HepG2 (cell line): ENCODE results near the gene ZNF563. TPM values are rescaled to one million over a fixed set of nuclear protein-coding genes. Genes with fewer than 3 reads are reported as not detected.
A peak's percentile ranks its signal among the peaks of the same experiment; 100 is the strongest.

ENCODE experiments used
- E2F2 ChIP-seq: sonication (generic); formaldehyde crosslinking; IDR thresholded peaks from 2 replicates; pipeline ENCODE4 v1.4.0; 2020; ENCODE audit warnings: missing genetic modification reagents, borderline replicate concordance
- ETV5 ChIP-seq: IDR thresholded peaks from 2 replicates; pipeline ENCODE4 v1.6.1; 2018; ENCODE audit warnings: missing biosample characterization, missing genetic modification reagents, inconsistent platforms, borderline replicate concordance
- HINFP ChIP-seq: sonication (generic); formaldehyde crosslinking; IDR thresholded peaks from 2 replicates; pipeline ENCODE4 v1.4.0; 2020; ENCODE audit warnings: low read depth, mild to moderate bottlenecking, missing genetic modification reagents
- HOXA3 ChIP-seq: sonication (generic); formaldehyde crosslinking; IDR thresholded peaks from 2 replicates; pipeline ENCODE4 v1.5.0; 2020; ENCODE audit warnings: missing genetic modification reagents
- IRF2 ChIP-seq: IDR thresholded peaks from 2 replicates; pipeline ENCODE4 v1.6.1; 2018; ENCODE audit warnings: missing genetic modification reagents, missing compliant biosample characterization
- MIER2 ChIP-seq: IDR thresholded peaks from 2 replicates; pipeline ENCODE4 v1.6.1; 2016; ENCODE audit warnings: missing biosample characterization, missing genetic modification reagents
- MTA3 ChIP-seq: sonication (generic); formaldehyde crosslinking; IDR thresholded peaks from 2 replicates; pipeline ENCODE4 v1.4.0; 2020; ENCODE audit warnings: missing genetic modification reagents
- MXI1 ChIP-seq: IDR thresholded peaks from 3 replicates; pipeline ENCODE4 v1.6.1; 2012; ENCODE audit warnings: low read depth, low read length, inconsistent platforms, borderline replicate concordance
- PAF1 ChIP-seq: IDR thresholded peaks from 2 replicates; pipeline ENCODE4 v1.6.1; 2016; ENCODE audit warnings: missing genetic modification reagents, missing compliant biosample characterization
- PHF21A ChIP-seq: sonication (generic); formaldehyde crosslinking; IDR thresholded peaks from 2 replicates; pipeline ENCODE4 v1.5.0; 2020; ENCODE audit warnings: mild to moderate bottlenecking, missing genetic modification reagents
- SAFB2 ChIP-seq: sonication (generic); formaldehyde crosslinking; IDR thresholded peaks from 2 replicates; pipeline ENCODE4 v1.5.1; 2020; ENCODE audit warnings: missing genetic modification reagents, low read depth, mild to moderate bottlenecking, borderline replicate concordance
- SALL1 ChIP-seq: sonication (generic); formaldehyde crosslinking; IDR thresholded peaks from 2 replicates; pipeline ENCODE4 v1.8.0; 2022; ENCODE audit warnings: mild to moderate bottlenecking, missing genetic modification reagents
- SKIL ChIP-seq: sonication (generic); formaldehyde crosslinking; IDR thresholded peaks from 2 replicates; pipeline ENCODE4 v1.8.0; 2022; ENCODE audit warnings: missing genetic modification reagents, mild to moderate bottlenecking, moderate library complexity, borderline replicate concordance
- TBL1XR1 ChIP-seq: fragments of 150-350 bp; IDR thresholded peaks from 2 replicates; pipeline ENCODE4 v1.6.1; 2014; ENCODE audit warnings: borderline replicate concordance, low read length; ENCODE audit not compliant: partially characterized antibody
- ZBTB20 ChIP-seq: sonication (generic); formaldehyde crosslinking; IDR thresholded peaks from 2 replicates; pipeline ENCODE4 v1.8.1; 2023; ENCODE audit warnings: missing genetic modification reagents, low read depth, mild to moderate bottlenecking, borderline replicate concordance
- ZC3H4 ChIP-seq: sonication (generic); formaldehyde crosslinking; IDR thresholded peaks from 2 replicates; pipeline ENCODE4 v1.4.0; 2020; ENCODE audit warnings: missing genetic modification reagents, borderline replicate concordance
- ZNF280B ChIP-seq: sonication (generic); formaldehyde crosslinking; IDR thresholded peaks from 2 replicates; pipeline ENCODE4 v1.5.0; 2020; ENCODE audit warnings: missing genetic modification reagents, mild to moderate bottlenecking, borderline replicate concordance
- ZNF292 ChIP-seq: sonication (generic); formaldehyde crosslinking; IDR thresholded peaks from 2 replicates; pipeline ENCODE4 v1.8.1; 2022; ENCODE audit warnings: mild to moderate bottlenecking, low read depth, missing genetic modification reagents, borderline replicate concordance
- ZNF343 ChIP-seq: sonication (generic); formaldehyde crosslinking; IDR thresholded peaks from 2 replicates; pipeline ENCODE4 v1.4.0; 2020; ENCODE audit warnings: mild to moderate bottlenecking, missing genetic modification reagents
- polyA plus RNA-seq, 8 experiments: library from polyadenylated mRNA; depleted of rRNA in 3 of 8; stranded (reverse) in 7 of 8; unstranded in 1 of 8; fragments of >200 nt; fragmentation: Illumina TruSeq in 4 of 8; extraction: Trizol in 4 of 8; gene quantifications; 2 replicates each; pipeline versions ENCODE4 v1.2.1 to v1.2.3, GENCODE V29; 2011 to 2016; ENCODE audit warnings: low read depth in 4 of 8, missing spikeins in 1 of 8, mixed read lengths in 1 of 8; ENCODE audit not compliant: insufficient read depth in 1 of 8
- total RNA-seq, 5 experiments: library from RNA; depleted of rRNA; stranded (reverse); fragments of >200 nt; fragmentation: Illumina TruSeq; extraction: Trizol; gene quantifications; 2 replicates each; pipeline ENCODE4 v1.2.3, GENCODE V29; 2016; ENCODE audit warnings: low read depth in 1 of 5
- TF ChIP-seq, protein P1 (sequence below): sonication (generic); formaldehyde crosslinking; IDR thresholded peaks from 2 replicates; pipeline ENCODE4 v1.8.1; 2022; ENCODE audit warnings: mild to moderate bottlenecking, missing genetic modification reagents

The ZNF563 gene
- total and polyA plus RNA-seq, 2 of the 13 experiments (the other 11 are each of a cell fraction or from before 2014, with no cell fraction given): 7.5 to 19.5 TPM

DNA sequence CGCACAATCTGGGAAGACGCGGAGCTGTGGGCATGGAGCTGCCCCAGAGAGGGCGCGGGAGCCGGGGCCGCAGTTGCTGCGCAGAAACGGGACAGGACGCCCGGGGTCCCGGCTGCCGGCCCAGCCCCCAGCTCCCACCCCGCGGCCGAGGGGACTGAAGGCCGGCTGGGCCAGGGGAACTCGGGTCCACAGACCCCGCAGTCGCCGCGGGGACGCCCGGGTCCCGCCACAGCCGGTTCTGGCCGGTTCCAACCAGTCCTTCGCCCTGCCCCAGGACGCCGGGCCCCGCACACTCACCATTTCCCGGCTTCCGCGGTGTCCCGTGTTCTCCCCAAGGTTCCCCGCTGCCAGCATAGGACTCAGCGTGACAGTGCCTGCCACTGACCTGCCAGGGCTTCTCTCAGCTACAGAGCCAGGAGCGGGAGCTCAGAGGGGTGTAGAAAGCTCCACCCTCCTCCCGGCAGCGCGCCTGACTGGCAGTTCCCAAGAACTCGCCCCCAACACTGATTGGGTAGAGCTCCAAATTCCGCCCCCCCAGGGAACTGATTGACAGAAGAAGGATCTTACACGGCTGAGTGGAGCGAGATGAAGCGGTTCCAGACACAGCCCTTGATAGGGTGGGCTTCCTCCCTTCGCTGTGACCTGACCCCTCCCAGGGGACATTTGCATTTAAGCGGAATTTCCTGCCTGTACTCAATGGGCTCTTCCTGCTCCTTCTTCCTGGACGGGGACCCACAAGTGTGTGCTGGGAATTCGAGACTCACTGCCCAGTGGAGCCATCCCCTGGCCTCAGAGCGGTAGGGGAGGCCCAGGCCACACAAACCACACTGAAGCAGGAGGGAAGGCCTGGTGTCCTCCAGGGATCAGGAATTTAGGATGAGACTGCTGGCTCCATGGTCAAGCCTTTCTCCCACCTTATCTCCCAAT is 32.1 kb upstream of the ZNF563 start, which contains the start of gene ZNF442 (continued):
- no peak for TF ChIP-seq E2F2 (CRISPR knock-in tag)
- TF ChIP-seq SAFB2 (CRISPR knock-in tag): no peak
- peak; percentile 82 for TF ChIP-seq ZNF292
- TF ChIP-seq MIER2 (CRISPR knock-in tag): no peak
- TF ChIP-seq ZNF343: no peak; the same call in 1 of the 2 replicates
- no peak for TF ChIP-seq PAF1 (CRISPR knock-in tag)
- no peak for TF ChIP-seq ZNF280B
- peak; percentile 48; the same call in 1 of the 2 replicates for TF ChIP-seq ETV5
- no peak for TF ChIP-seq ZC3H4 (CRISPR knock-in tag)
- TF ChIP-seq MTA3: no peak
- TF ChIP-seq SALL1: peak; percentile 73; the same call in 1 of the 2 replicates
- TF ChIP-seq, protein P1, sequence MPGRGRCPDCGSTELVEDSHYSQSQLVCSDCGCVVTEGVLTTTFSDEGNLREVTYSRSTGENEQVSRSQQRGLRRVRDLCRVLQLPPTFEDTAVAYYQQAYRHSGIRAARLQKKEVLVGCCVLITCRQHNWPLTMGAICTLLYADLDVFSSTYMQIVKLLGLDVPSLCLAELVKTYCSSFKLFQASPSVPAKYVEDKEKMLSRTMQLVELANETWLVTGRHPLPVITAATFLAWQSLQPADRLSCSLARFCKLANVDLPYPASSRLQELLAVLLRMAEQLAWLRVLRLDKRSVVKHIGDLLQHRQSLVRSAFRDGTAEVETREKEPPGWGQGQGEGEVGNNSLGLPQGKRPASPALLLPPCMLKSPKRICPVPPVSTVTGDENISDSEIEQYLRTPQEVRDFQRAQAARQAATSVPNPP (CRISPR knock-in tag): peak; percentile 67; the same call in 1 of the 2 replicates
- no peak; the same call in 1 of the 2 replicates for TF ChIP-seq ZBTB20 (CRISPR knock-in tag)
- TF ChIP-seq HINFP: no peak
- TF ChIP-seq MXI1: peak; percentile 64; the same call in 1 of the 3 replicates
- TF ChIP-seq IRF2 (CRISPR knock-in tag): peak; percentile 54; the same call in 1 of the 2 replicates
- TF ChIP-seq TBL1XR1: no peak
- peak; percentile 58; the same call in 1 of the 2 replicates for TF ChIP-seq HOXA3
- peak; percentile 63 for TF ChIP-seq PHF21A
- no peak for TF ChIP-seq SKIL (CRISPR knock-in tag)
